ENCODE data around the gene PRDM15. TPM values are rescaled to one million over a fixed set of nuclear protein-coding genes. Genes with fewer than 3 reads are reported as not detected.

Gene PRDM15
- total RNA-seq, 1 experiment from 2014 or later: 11.2 TPM

GRCh38 chr21:41805038-41805437, 74.1 kb downstream of the PRDM15 start:
- Histone ChIP-seq H3K4me3 (ENCODE audit: low read depth in 2 of 2, low read length in 2 of 2) (no peak overlapping the region), H3K27ac (ENCODE audit: low read length) (no peak overlapping the region), H3K27me3 (ENCODE audit: control insufficient read depth, insufficient read depth, low read length) (no peaks in the 10 kb centered on the region), H3K4me1 (ENCODE audit: control insufficient read depth, insufficient read depth, low read length) (no peaks in the 10 kb centered on the region), H3K36me3 (ENCODE audit: control insufficient read depth, insufficient read depth, low read length) (no peaks in the 10 kb centered on the region; the same call in 1 of the 2 replicates), H3K9me3 (ENCODE audit: control insufficient read depth, insufficient read depth, low read depth, low read length) (no peaks in the 10 kb centered on the region)
- CTCF ChIA-PET: no interaction called here
- POLR2A ChIA-PET: no interaction called here
- in situ Hi-C loops (cut with HindIII; ENCODE audit: low pct_unique_long_range_greater_than_20kb, low sequenced_read_pairs): no loop called here
- intact Hi-C loops (cut with micrococcal nuclease; ENCODE audit: unreplicated experiment): no loop called here
- TF ChIP-seq POLR2AphosphoS5 (IDR thresholded peaks at IDR 0.05; ENCODE audit: low read depth, low read length) (no peak), CTCF (IDR thresholded peaks at IDR 0.05) (no peak), SIN3A (IDR thresholded peaks at IDR 0.05; ENCODE audit: borderline replicate concordance, insufficient read depth, low read depth, low read length) (no peak), TCF7L2 (IDR thresholded peaks at IDR 0.05; ENCODE audit: low read depth, low read length) (no peak), REST (IDR thresholded peaks at IDR 0.05; ENCODE audit: insufficient read depth in 1 of 2, low read depth in 2 of 2, low read length in 1 of 2) (no peak)
- no TSS peak for BruUV-seq (replicated peaks)
- no peak for DNase-seq (ENCODE audit: low read depth, low spot score)
- ATAC-seq: no peak

- no peak for ATAC-seq
- Histone ChIP-seq H3K9me3 (ENCODE audit: control insufficient read depth, insufficient read depth, low read depth, low read length) (no peaks in the 10 kb centered on the region), H3K27me3 (ENCODE audit: control insufficient read depth, insufficient read depth, low read length) (no peaks in the 10 kb centered on the region), H3K27ac (ENCODE audit: low read length) (no peak overlapping the region), H3K4me1 (ENCODE audit: control insufficient read depth, insufficient read depth, low read length) (no peaks in the 10 kb centered on the region), H3K36me3 (ENCODE audit: control insufficient read depth, insufficient read depth, low read length) (no peaks in the 10 kb centered on the region; the same call in none of the 2 replicates), H3K4me3 (ENCODE audit: low read depth in 2 of 2, low read length in 2 of 2) (no peak overlapping the region)
- intact Hi-C loops (cut with micrococcal nuclease; ENCODE audit: unreplicated experiment) (no loop called here), in situ Hi-C loops (cut with HindIII; ENCODE audit: low pct_unique_long_range_greater_than_20kb, low sequenced_read_pairs) (no loop called here)
- no TSS peak for BruUV-seq (replicated peaks)
- DNase-seq (ENCODE audit: low read depth, low spot score): no peak
- ChIA-PET CTCF (no interaction called here), POLR2A (no interaction called here)
- TF ChIP-seq SIN3A (IDR thresholded peaks at IDR 0.05; ENCODE audit: borderline replicate concordance, insufficient read depth, low read depth, low read length) (no peak), POLR2AphosphoS5 (IDR thresholded peaks at IDR 0.05; ENCODE audit: low read depth, low read length) (no peak), REST (IDR thresholded peaks at IDR 0.05; ENCODE audit: insufficient read depth in 1 of 2, low read depth in 2 of 2, low read length in 1 of 2) (no peak), TCF7L2 (IDR thresholded peaks at IDR 0.05; ENCODE audit: low read depth, low read length) (no peak), CTCF (IDR thresholded peaks at IDR 0.05) (no peak)
Observed at GRCh38 chr21:41804381-41804780, 74.8 kb downstream of the PRDM15 start.
